GM12878 (cell line): ENCODE measurements around the gene SYNGR1.

Experiments
- ASH2L ChIP-seq: fragments of 300-600, 200-600 bp; sonication (generic); IDR thresholded peaks from 2 replicates; pipeline ENCODE4 v1.6.1; 2017; ENCODE audit warnings: low read depth, mild to moderate bottlenecking, borderline replicate concordance
- ATF7 ChIP-seq: fragments of 450-650 bp; IDR thresholded peaks from 2 replicates; pipeline ENCODE4 v1.6.1; 2016; ENCODE audit warnings: low read depth, mild to moderate bottlenecking
- BMI1 ChIP-seq: fragments of 450-650 bp; IDR thresholded peaks from 2 replicates; pipeline ENCODE4 v1.6.1; 2016; ENCODE audit warnings: mild to moderate bottlenecking, moderate library complexity, borderline replicate concordance
- CEBPB ChIP-seq, 2 experiments: fragments of 150-350 bp in 1 of 2; IDR thresholded peaks; 2 replicates each; pipeline ENCODE4 v1.6.1; 2012 to 2014; ENCODE audit warnings: low read depth in 2 of 2, low read length in 2 of 2, borderline replicate concordance in 1 of 2, inconsistent platforms in 1 of 2
- EZH2 ChIP-seq: IDR thresholded peaks from 2 replicates; pipeline ENCODE4 v1.6.1; 2012; ENCODE audit warnings: low read depth, mild to moderate bottlenecking, control low read depth, inconsistent platforms, low read length, borderline replicate concordance; ENCODE audit not compliant: control insufficient read depth
- IKZF2 ChIP-seq, 2 experiments: fragments of 450-650 bp; IDR thresholded peaks; 2 replicates each; pipeline ENCODE4 v1.6.1; 2017; ENCODE audit warnings: mild to moderate bottlenecking in 2 of 2, moderate library complexity in 2 of 2
- POLR2A ChIP-seq: IDR thresholded peaks from 2 replicates; pipeline ENCODE4 v1.6.1; 2011; ENCODE audit warnings: low read depth, mild to moderate bottlenecking, low read length
- RAD21 ChIP-seq: IDR thresholded peaks from 2 replicates; pipeline ENCODE4 v1.6.1; 2011; ENCODE audit warnings: mild to moderate bottlenecking, low read depth, low read length, moderate library complexity; ENCODE audit not compliant: insufficient read depth
- SP1 ChIP-seq: IDR thresholded peaks from one replicate; pipeline ENCODE4 v1.6.1; 2011; ENCODE audit warnings: low read depth, low read length
- TAF1 ChIP-seq: IDR thresholded peaks from 2 replicates; pipeline ENCODE4 v1.6.1; 2011; ENCODE audit warnings: mild to moderate bottlenecking, low read depth, low read length, borderline replicate concordance
- ZNF24 ChIP-seq: fragments of 450-650 bp; IDR thresholded peaks from 2 replicates; pipeline ENCODE4 v1.6.1; 2017; ENCODE audit warnings: antibody characterized with exemption, mild to moderate bottlenecking
- TF ChIP-seq, protein P1 (sequence below), 3 experiments: IDR thresholded peaks in 2 of 3; conservative IDR thresholded peaks in 1 of 3; 2 replicates each; pipeline ENCODE4 v1.5.1; 2011; ENCODE audit warnings: low read depth in 3 of 3, low read length in 3 of 3, mild to moderate bottlenecking in 3 of 3, control low read depth in 2 of 3, moderate library complexity in 2 of 3, inconsistent platforms in 1 of 3, mixed read lengths in 1 of 3; ENCODE audit not compliant: control insufficient read depth in 2 of 3, insufficient read depth in 1 of 3; ENCODE audit errors: extremely low read depth in 1 of 3
- TF ChIP-seq, protein P2 (sequence below): fragments of 450-650 bp; IDR thresholded peaks from 2 replicates; pipeline ENCODE4 v1.6.1; 2017; ENCODE audit warnings: mild to moderate bottlenecking, moderate library complexity
- TF ChIP-seq, protein P3 (sequence below): IDR thresholded peaks from 2 replicates; pipeline ENCODE4 v1.6.1; 2012; ENCODE audit warnings: improper control_type of control experiment, low read depth, low read length; ENCODE audit not compliant: insufficient replicate concordance

DNA sequence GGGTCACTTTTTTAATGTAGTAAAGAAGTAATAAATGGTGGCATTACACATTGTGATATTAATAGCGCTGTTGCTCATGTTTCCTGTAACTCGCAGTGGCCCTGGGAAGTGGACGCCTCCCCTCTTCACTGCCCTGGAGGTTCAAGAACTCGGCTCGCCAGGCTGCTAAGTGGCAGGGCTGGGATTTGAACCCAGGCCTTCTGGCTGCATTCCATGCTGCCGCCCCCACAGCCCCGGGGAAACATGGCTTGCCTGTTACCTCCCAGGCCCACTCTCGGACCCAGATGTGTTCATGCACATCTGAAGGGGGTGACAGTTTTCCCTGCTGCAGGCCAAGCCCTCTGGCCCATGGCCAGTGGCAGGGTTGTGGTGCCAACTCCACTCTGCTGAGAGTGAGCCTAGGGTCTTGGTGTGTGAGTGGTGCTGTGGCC, 82.0 kb downstream of the SYNGR1 start:
- TF ChIP-seq ZNF24 (no peak), BMI1 (no peak), POLR2A (no peak), EZH2 (no peak), ATF7 (no peak), IKZF2 (IDR thresholded peaks at IDR 0.05) (no peak), TAF1 (no peak), RAD21 (no peak), CEBPB (IDR thresholded peaks at IDR 0.05; ENCODE audit: borderline replicate concordance in 1 of 2, low read depth in 2 of 2, low read length in 2 of 2) (no peak), SP1 (no peak), ASH2L (no peak)
- TF ChIP-seq, protein P1, sequence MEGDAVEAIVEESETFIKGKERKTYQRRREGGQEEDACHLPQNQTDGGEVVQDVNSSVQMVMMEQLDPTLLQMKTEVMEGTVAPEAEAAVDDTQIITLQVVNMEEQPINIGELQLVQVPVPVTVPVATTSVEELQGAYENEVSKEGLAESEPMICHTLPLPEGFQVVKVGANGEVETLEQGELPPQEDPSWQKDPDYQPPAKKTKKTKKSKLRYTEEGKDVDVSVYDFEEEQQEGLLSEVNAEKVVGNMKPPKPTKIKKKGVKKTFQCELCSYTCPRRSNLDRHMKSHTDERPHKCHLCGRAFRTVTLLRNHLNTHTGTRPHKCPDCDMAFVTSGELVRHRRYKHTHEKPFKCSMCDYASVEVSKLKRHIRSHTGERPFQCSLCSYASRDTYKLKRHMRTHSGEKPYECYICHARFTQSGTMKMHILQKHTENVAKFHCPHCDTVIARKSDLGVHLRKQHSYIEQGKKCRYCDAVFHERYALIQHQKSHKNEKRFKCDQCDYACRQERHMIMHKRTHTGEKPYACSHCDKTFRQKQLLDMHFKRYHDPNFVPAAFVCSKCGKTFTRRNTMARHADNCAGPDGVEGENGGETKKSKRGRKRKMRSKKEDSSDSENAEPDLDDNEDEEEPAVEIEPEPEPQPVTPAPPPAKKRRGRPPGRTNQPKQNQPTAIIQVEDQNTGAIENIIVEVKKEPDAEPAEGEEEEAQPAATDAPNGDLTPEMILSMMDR (IDR thresholded peaks at IDR 0.05 in 2 of 3, conservative IDR thresholded peaks at IDR 0.05 in 1 of 3; ENCODE audit: control insufficient read depth in 2 of 3, extremely low read depth in 1 of 3, insufficient read depth in 1 of 3, low read depth in 3 of 3, low read length in 3 of 3) = no peak
- TF ChIP-seq, protein P2, sequence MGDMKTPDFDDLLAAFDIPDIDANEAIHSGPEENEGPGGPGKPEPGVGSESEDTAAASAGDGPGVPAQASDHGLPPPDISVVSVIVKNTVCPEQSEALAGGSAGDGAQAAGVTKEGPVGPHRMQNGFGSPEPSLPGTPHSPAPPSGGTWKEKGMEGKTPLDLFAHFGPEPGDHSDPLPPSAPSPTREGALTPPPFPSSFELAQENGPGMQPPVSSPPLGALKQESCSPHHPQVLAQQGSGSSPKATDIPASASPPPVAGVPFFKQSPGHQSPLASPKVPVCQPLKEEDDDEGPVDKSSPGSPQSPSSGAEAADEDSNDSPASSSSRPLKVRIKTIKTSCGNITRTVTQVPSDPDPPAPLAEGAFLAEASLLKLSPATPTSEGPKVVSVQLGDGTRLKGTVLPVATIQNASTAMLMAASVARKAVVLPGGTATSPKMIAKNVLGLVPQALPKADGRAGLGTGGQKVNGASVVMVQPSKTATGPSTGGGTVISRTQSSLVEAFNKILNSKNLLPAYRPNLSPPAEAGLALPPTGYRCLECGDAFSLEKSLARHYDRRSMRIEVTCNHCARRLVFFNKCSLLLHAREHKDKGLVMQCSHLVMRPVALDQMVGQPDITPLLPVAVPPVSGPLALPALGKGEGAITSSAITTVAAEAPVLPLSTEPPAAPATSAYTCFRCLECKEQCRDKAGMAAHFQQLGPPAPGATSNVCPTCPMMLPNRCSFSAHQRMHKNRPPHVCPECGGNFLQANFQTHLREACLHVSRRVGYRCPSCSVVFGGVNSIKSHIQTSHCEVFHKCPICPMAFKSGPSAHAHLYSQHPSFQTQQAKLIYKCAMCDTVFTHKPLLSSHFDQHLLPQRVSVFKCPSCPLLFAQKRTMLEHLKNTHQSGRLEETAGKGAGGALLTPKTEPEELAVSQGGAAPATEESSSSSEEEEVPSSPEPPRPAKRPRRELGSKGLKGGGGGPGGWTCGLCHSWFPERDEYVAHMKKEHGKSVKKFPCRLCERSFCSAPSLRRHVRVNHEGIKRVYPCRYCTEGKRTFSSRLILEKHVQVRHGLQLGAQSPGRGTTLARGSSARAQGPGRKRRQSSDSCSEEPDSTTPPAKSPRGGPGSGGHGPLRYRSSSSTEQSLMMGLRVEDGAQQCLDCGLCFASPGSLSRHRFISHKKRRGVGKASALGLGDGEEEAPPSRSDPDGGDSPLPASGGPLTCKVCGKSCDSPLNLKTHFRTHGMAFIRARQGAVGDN = no peak
- TF ChIP-seq, protein P3, sequence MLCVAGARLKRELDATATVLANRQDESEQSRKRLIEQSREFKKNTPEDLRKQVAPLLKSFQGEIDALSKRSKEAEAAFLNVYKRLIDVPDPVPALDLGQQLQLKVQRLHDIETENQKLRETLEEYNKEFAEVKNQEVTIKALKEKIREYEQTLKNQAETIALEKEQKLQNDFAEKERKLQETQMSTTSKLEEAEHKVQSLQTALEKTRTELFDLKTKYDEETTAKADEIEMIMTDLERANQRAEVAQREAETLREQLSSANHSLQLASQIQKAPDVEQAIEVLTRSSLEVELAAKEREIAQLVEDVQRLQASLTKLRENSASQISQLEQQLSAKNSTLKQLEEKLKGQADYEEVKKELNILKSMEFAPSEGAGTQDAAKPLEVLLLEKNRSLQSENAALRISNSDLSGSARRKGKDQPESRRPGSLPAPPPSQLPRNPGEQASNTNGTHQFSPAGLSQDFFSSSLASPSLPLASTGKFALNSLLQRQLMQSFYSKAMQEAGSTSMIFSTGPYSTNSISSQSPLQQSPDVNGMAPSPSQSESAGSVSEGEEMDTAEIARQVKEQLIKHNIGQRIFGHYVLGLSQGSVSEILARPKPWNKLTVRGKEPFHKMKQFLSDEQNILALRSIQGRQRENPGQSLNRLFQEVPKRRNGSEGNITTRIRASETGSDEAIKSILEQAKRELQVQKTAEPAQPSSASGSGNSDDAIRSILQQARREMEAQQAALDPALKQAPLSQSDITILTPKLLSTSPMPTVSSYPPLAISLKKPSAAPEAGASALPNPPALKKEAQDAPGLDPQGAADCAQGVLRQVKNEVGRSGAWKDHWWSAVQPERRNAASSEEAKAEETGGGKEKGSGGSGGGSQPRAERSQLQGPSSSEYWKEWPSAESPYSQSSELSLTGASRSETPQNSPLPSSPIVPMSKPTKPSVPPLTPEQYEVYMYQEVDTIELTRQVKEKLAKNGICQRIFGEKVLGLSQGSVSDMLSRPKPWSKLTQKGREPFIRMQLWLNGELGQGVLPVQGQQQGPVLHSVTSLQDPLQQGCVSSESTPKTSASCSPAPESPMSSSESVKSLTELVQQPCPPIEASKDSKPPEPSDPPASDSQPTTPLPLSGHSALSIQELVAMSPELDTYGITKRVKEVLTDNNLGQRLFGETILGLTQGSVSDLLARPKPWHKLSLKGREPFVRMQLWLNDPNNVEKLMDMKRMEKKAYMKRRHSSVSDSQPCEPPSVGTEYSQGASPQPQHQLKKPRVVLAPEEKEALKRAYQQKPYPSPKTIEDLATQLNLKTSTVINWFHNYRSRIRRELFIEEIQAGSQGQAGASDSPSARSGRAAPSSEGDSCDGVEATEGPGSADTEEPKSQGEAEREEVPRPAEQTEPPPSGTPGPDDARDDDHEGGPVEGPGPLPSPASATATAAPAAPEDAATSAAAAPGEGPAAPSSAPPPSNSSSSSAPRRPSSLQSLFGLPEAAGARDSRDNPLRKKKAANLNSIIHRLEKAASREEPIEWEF = no peak
